Activated T-helper 17 cell treated with anti-CD3 and anti-CD28 coated beads, Interleukin-2, amount 50 U/mL, for 72 hours (primary cell): ENCODE measurements around the gene AXIN2. TPM values are rescaled to one million over a fixed set of nuclear protein-coding genes. Genes with fewer than 3 reads are reported as not detected.
"Not testable (repeated sequence)": the region's sequence is repeated elsewhere in the genome, so short reads cannot be mapped to it uniquely, and the experiment has no call there.

Source experiments
- ATAC-seq: fragments of 150-1000 bp; cut with Tn5 transposase; replicated peaks from 2 replicates; pipeline ENCODE4 v1.10.0; 2021; ENCODE audit warnings: mild to moderate bottlenecking, moderate library complexity
- H3K27ac Mint-ChIP-seq: one replicate; pipeline ENCODE4 v1.8.0; 2022; ENCODE audit warnings: mixed read lengths
- H3K27me3 Mint-ChIP-seq: one replicate; pipeline ENCODE4 v1.8.0; 2022; ENCODE audit warnings: mixed read lengths
- H3K36me3 Mint-ChIP-seq: one replicate; pipeline ENCODE4 v1.8.0; 2022; ENCODE audit warnings: low read depth, mild to moderate bottlenecking, mixed read lengths
- H3K4me1 Mint-ChIP-seq: one replicate; pipeline ENCODE4 v1.8.0; 2022; ENCODE audit warnings: mixed read lengths
- H3K4me3 Mint-ChIP-seq: one replicate; pipeline ENCODE4 v1.8.0; 2022; ENCODE audit warnings: mild to moderate bottlenecking, mixed read lengths
- H3K9me3 Mint-ChIP-seq: one replicate; pipeline ENCODE4 v1.8.0; 2022; ENCODE audit warnings: mixed read lengths
- total RNA-seq, 2 donors: library from RNA; stranded (reverse); gene quantifications; one replicate each; pipeline ENCODE4 v1.2.3, GENCODE V29; 2022

Gene AXIN2
- total RNA-seq, 2 donors from 2014 or later = 0.71 to 1.5 TPM

DNA sequence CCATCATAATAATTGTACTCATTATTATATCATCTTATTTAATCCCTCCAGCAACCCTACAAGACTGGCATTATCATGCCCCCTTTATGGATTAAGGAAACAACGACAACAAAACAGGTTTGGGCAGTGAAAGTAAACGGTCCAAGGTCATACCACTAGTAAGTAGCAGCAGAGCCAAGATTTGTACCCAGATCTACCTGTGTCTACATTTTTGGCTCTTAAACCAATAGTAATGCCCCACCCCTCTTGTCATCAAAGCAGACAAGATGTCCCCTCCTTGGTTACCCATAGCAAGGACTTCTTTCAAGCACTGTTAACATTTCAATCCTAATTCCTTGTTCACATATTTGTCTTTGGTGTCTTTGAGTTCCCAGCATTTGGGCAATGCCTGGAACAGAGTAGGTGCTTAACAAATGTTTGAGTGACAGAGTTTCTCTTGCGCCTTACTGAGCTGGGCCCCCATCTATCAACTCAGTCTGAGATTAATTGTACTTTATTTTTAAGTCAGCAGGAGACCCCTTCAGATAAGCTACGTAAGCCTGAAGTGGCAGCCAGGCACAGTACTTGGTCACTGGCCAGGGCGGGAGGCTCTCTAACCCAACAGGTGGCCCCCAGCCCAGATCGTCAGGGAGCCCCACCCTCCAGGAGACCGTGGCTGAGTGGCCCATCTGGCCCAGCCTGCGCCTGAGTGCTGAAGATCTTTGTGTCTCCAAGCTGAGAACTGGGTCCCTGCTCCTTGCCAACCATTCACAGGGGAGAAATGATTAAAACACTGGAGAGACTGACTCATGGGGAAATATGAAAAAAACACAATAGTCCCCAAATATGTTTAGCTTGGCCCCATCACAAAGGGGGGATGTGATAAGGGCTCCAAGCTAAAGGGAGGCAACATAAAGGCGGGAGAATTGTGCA, 75.8 kb downstream of the AXIN2 start:
- H3K27ac Mint-ChIP-seq = peak overlapping the region; percentile 21
- H3K36me3 Mint-ChIP-seq = no peaks in the 10 kb centered on the region
- no peak overlapping the region for H3K4me3 Mint-ChIP-seq
- H3K9me3 Mint-ChIP-seq = no peaks in the 10 kb centered on the region
- H3K27me3 Mint-ChIP-seq = peaks cover 16% of the 10 kb centered on the region
- H3K4me1 Mint-ChIP-seq = peaks cover 4% of the 10 kb centered on the region
- ATAC-seq = no peak

DNA sequence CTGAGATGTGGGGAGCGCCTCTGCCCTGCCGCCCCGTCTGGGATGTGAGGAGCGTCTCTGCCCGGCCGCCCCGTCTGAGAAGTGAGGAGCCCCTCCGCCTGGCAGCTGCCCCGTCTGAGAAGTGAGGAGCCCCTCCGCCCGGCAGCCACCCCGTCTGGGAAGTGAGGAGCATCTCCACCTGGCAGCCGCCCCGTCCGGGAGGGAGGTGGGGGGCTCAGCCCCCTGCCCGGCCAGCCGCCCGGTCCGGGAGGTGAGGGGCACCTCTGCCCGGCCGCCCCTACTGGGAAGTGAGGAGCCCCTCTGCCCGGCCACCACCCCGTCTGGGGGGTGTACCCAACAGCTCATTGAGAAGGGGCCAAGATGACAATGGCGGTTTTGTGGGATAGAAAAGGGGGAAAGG, 77.0 kb downstream of the AXIN2 start:
- not testable (repeated sequence) for H3K4me3 Mint-ChIP-seq, H3K36me3 Mint-ChIP-seq, H3K9me3 Mint-ChIP-seq, H3K4me1 Mint-ChIP-seq, H3K27ac Mint-ChIP-seq, ATAC-seq
- peaks cover 16% of the 10 kb centered on the region for H3K27me3 Mint-ChIP-seq

DNA sequence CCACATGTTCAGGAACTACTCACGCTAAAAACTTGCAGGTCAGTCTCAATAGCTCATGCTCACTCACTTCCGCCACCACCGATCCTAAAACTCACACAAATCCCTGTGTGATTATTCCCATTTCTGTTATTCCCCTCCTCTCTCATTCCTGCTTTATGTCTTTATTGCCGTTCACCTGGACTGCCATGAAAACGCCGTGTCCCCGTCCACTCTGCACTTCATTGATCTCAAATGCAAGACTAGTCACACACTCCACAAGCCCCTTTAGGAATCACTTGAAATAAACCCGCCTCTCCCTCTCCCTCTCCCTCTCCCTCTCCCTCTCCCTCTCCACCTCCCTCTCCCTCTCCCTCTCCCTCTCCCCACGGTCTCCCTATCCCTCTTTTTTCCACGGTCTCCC, 78.0 kb downstream of the AXIN2 start:
- Mint-ChIP-seq H3K9me3 (no peaks in the 10 kb centered on the region), H3K4me3 (no peak overlapping the region), H3K36me3 (no peaks in the 10 kb centered on the region), H3K27ac (no peak overlapping the region), H3K27me3 (peaks cover 16% of the 10 kb centered on the region), H3K4me1 (peaks cover 4% of the 10 kb centered on the region)
- ATAC-seq = no peak

DNA sequence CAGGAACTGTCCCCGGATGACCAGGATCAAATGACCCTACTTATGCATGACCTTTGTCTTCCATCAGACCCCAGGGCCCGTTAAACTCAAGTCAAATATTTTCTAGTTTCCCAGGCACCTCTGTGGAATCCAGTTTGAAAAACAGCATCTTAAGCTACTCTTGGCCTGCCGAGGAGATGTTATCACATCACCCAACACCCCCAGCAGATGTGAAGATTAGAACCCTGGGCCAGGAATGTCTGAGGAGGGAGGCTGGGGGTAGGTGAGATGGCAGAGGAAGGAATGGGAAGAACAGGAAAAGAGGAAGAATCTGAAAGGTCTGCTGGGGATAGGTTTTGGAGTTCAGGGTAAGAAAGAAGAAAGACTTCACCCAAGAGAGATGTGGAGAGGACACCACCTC, 79.2 kb downstream of the AXIN2 start:
- Mint-ChIP-seq H3K27ac (no peak overlapping the region), H3K36me3 (no peaks in the 10 kb centered on the region), H3K4me3 (no peak overlapping the region), H3K9me3 (no peaks in the 10 kb centered on the region), H3K4me1 (peaks cover 4% of the 10 kb centered on the region), H3K27me3 (peaks cover 16% of the 10 kb centered on the region)
- ATAC-seq = no peak

DNA sequence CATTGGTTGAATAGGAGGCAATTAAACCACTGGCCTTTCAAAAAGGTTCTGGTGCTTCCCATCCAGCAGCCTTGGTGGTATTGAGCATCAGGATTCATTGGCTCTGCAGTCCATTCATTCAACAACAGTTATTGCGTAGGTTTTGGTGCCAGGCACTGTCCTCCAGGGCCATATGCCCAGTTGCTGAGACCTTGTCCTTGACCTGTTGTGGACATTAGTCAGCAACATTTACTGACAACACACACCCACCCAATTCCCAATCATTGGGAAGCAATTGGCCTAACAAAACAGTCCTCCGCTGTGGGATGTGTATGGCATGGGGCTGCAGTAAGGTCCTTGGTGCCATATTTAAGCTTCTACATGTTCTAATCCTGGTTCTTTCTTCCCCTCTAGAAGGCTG, 82.2 kb downstream of the AXIN2 start:
- Mint-ChIP-seq H3K27ac (no peak overlapping the region), H3K9me3 (no peaks in the 10 kb centered on the region), H3K4me1 (no peaks in the 10 kb centered on the region), H3K4me3 (no peak overlapping the region), H3K27me3 (peaks cover 4% of the 10 kb centered on the region), H3K36me3 (no peaks in the 10 kb centered on the region)
- no peak for ATAC-seq
